GM12874 (cell line): ENCODE measurements around the gene OTULIN.

ENCODE experiments used
- CTCF ChIP-seq: IDR thresholded peaks from 2 replicates; pipeline ENCODE4 v1.5.1; 2011; ENCODE audit warnings: low read depth, mild to moderate bottlenecking, control low read depth, low read length, moderate library complexity; ENCODE audit not compliant: insufficient read depth

The OTULIN gene

GRCh38 chr5:14662721-14663260 is 1.7 kb upstream of the OTULIN start:
- no peak for TF ChIP-seq CTCF

- TF ChIP-seq CTCF = no peak
Measured at GRCh38 chr5:14663734-14664269, 716 bp upstream of the OTULIN start.

GRCh38 chr5:14665101-14665822 is 744 bp downstream of the OTULIN start:
- no peak for TF ChIP-seq CTCF

- TF ChIP-seq CTCF = peak; percentile 28; the same call in 1 of the 2 replicates
Measured at GRCh38 chr5:14665949-14666348, 1.4 kb downstream of the OTULIN start.

GRCh38 chr5:14666357-14666756 is 1.8 kb downstream of the OTULIN start:
- no peak for TF ChIP-seq CTCF

- no peak for TF ChIP-seq CTCF
Measured at GRCh38 chr5:14667290-14667689, 2.8 kb downstream of the OTULIN start.

GRCh38 chr5:14667770-14668169 is 3.3 kb downstream of the OTULIN start:
- no peak for TF ChIP-seq CTCF
